PC-9 (cell line): ENCODE results near the gene NUCB2. TPM values are rescaled to one million over a fixed set of nuclear protein-coding genes. Genes with fewer than 3 reads are reported as not detected.
"Not testable (repeated sequence)": the region's sequence is repeated elsewhere in the genome, so short reads cannot be mapped to it uniquely, and the experiment has no call there.

Experiments used
- BruUV-seq: library from RNA; stranded (reverse); fragments of 400-500 nt; replicated peaks from 2 replicates; lab custom pipeline; 2021; lab: Mats Ljungman, UMichigan
- CTCF ChIA-PET: fragments of 300-600 bp; sonication (Branson Sonifier 250); formaldehyde crosslinking; loops from one replicate; lab custom pipeline; 2022; ENCODE audit warnings: antibody characterized with exemption; lab: Charles Lee
- POLR2A ChIA-PET: fragments of 300-600 bp; sonication (Branson Sonifier 250); formaldehyde crosslinking; loops from one replicate; lab custom pipeline; 2022; ENCODE audit warnings: antibody characterized with exemption; ENCODE audit not compliant: unreplicated experiment; lab: Charles Lee
- DNase-seq, 2 experiments: peaks; one replicate each; pipeline versions ENCODE4 v3.0.0 to v3.0.0-alpha.2; 2015 to 2022; ENCODE audit warnings: mixed read lengths in 1 of 2
- H2AFZ ChIP-seq: fragments of 200-600 bp; sonication (generic); 2 replicates; pipeline ENCODE4 v1.8.1; 2017; ENCODE audit warnings: antibody characterized with exemption
- H3F3A ChIP-seq: fragments of 200-600 bp; sonication (generic); 2 replicates; pipeline ENCODE4 v1.8.1; 2017; ENCODE audit warnings: antibody characterized with exemption, mild to moderate bottlenecking, low read depth; ENCODE audit not compliant: insufficient read depth
- H3K27ac ChIP-seq: fragments of 200-600 bp; sonication (generic); 2 replicates; pipeline ENCODE4 v1.6.1; 2016; ENCODE audit warnings: mixed run types
- H3K27me3 ChIP-seq: fragments of 200-600 bp; sonication (generic); 2 replicates; pipeline ENCODE4 v1.6.1; 2016; ENCODE audit warnings: low read depth, mixed run types; ENCODE audit not compliant: insufficient read depth
- H3K36me3 ChIP-seq: fragments of 200-600 bp; sonication (generic); 2 replicates; pipeline ENCODE4 v1.6.1; 2016; ENCODE audit warnings: low read depth, mixed run types
- H3K4me1 ChIP-seq: fragments of 200-600 bp; sonication (generic); replicated peaks from 2 replicates; pipeline ENCODE4 v1.6.1; 2016; ENCODE audit warnings: mixed run types; ENCODE audit not compliant: insufficient read depth
- H3K4me2 ChIP-seq: fragments of 200-600 bp; sonication (generic); 2 replicates; pipeline ENCODE4 v1.6.1; 2017; ENCODE audit warnings: mixed run types
- H3K4me3 ChIP-seq: fragments of 200-600 bp; sonication (generic); 2 replicates; pipeline ENCODE4 v1.6.1; 2016; ENCODE audit warnings: mixed run types
- H3K79me2 ChIP-seq: fragments of 200-600 bp; sonication (generic); 2 replicates; pipeline ENCODE4 v1.6.1; 2017; ENCODE audit warnings: low read depth, mixed run types
- H3K9me2 ChIP-seq: fragments of 200-600 bp; sonication (generic); 2 replicates; pipeline ENCODE4 v1.8.1; 2017; ENCODE audit warnings: mild to moderate bottlenecking; ENCODE audit not compliant: insufficient read depth
- H3K9me3 ChIP-seq: fragments of 200-600 bp; sonication (generic); 2 replicates; pipeline ENCODE4 v1.8.1; 2016; ENCODE audit warnings: low read depth; ENCODE audit not compliant: insufficient read depth
- H4K20me1 ChIP-seq: fragments of 200-600 bp; sonication (generic); 2 replicates; pipeline ENCODE4 v1.8.1; 2017; ENCODE audit not compliant: insufficient read depth
- CTCF ChIP-seq: fragments of 200-600 bp; sonication (generic); conservative IDR thresholded peaks from 2 replicates; pipeline ENCODE4 v1.6.1; 2017; ENCODE audit warnings: mixed run types, antibody characterized with exemption, mild to moderate bottlenecking, moderate library complexity
- EZH2 ChIP-seq: fragments of 200-600 bp; sonication (generic); IDR thresholded peaks from 2 replicates; pipeline ENCODE4 v1.8.0; 2017; ENCODE audit warnings: antibody characterized with exemption, low read depth
- intact Hi-C: fragments of 100-400 bp; cut with micrococcal nuclease; formaldehyde crosslinking; loops from one replicate; pipeline ENCODE4 v1.10.0; 2022; ENCODE audit not compliant: unreplicated experiment
- total RNA-seq: library from RNA; stranded (reverse); gene quantifications from 2 replicates; pipeline ENCODE4 v1.2.3, GENCODE V29; 2021

Gene NUCB2
- total RNA-seq, 1 experiment from 2014 or later, result 29.7 TPM

- Histone ChIP-seq H3K79me2 (no peaks in the 10 kb centered on the region), H3K27me3 (no peaks in the 10 kb centered on the region), H3K27ac (no peak overlapping the region), H4K20me1 (no peaks in the 10 kb centered on the region), H3F3A (peaks cover 29% of the 10 kb centered on the region; the same call in 1 of the 2 replicates), H3K9me3 (no peaks in the 10 kb centered on the region), H3K9me2 (no peaks in the 10 kb centered on the region), H3K4me1 (peaks cover 15% of the 10 kb centered on the region), H3K4me3 (no peak overlapping the region), H3K36me3 (no peaks in the 10 kb centered on the region), H3K4me2 (no peak overlapping the region), H2AFZ (no peak overlapping the region)
- DNase-seq, result peak; percentile 31 to 85
- intact Hi-C loops, result no loop called here
- TF ChIP-seq CTCF (no peak), EZH2 (no peak)
- ChIA-PET POLR2A (no interaction called here), CTCF (no interaction called here)
- no TSS peak for BruUV-seq
Observed at GRCh38 chr11:17267576-17267975, 9.0 kb upstream of the NUCB2 start.

GRCh38 chr11:17268500-17268899 is 8.0 kb upstream of the NUCB2 start:
- H3K9me2 ChIP-seq, DNase-seq, H3K36me3 ChIP-seq, H3K27me3 ChIP-seq, POLR2A ChIA-PET, H3K9me3 ChIP-seq, BruUV-seq, intact Hi-C loops, H3K27ac ChIP-seq, H3K4me2 ChIP-seq, CTCF ChIA-PET, H4K20me1 ChIP-seq, H3K4me3 ChIP-seq, H3K79me2 ChIP-seq, H2AFZ ChIP-seq: not testable (repeated sequence)
- Histone ChIP-seq H3F3A (peaks cover 23% of the 10 kb centered on the region; the same call in 1 of the 2 replicates), H3K4me1 (peaks cover 14% of the 10 kb centered on the region)

GRCh38 chr11:17268902-17269301 is 7.6 kb upstream of the NUCB2 start:
- H3K4me2 ChIP-seq, result no peak overlapping the region
- intact Hi-C loops, result no loop called here
- H3K4me3 ChIP-seq, result no peak overlapping the region
- H2AFZ ChIP-seq, result no peak overlapping the region
- POLR2A ChIA-PET, result no interaction called here
- H3K27me3 ChIP-seq, result no peaks in the 10 kb centered on the region
- H3F3A ChIP-seq, result peaks cover 19% of the 10 kb centered on the region; the same call in 1 of the 2 replicates
- H3K9me2 ChIP-seq, result no peaks in the 10 kb centered on the region
- no peak for DNase-seq
- H3K4me1 ChIP-seq, result peaks cover 10% of the 10 kb centered on the region
- TF ChIP-seq CTCF, result no peak
- TF ChIP-seq EZH2, result no peak
- H3K27ac ChIP-seq, result no peak overlapping the region
- no TSS peak for BruUV-seq
- no peaks in the 10 kb centered on the region for H3K36me3 ChIP-seq
- CTCF ChIA-PET, result no interaction called here
- H3K79me2 ChIP-seq, result no peaks in the 10 kb centered on the region
- no peaks in the 10 kb centered on the region for H4K20me1 ChIP-seq
- H3K9me3 ChIP-seq, result no peaks in the 10 kb centered on the region

GRCh38 chr11:17272801-17273200 is 3.7 kb upstream of the NUCB2 start:
- Histone ChIP-seq H2AFZ (no peak overlapping the region), H3K4me3 (no peak overlapping the region), H3K36me3 (no peaks in the 10 kb centered on the region), H4K20me1 (no peaks in the 10 kb centered on the region), H3K9me3 (no peaks in the 10 kb centered on the region), H3K27ac (no peak overlapping the region), H3K4me2 (no peak overlapping the region), H3F3A (peaks cover 19% of the 10 kb centered on the region; the same call in 1 of the 2 replicates), H3K9me2 (no peaks in the 10 kb centered on the region), H3K27me3 (no peaks in the 10 kb centered on the region), H3K79me2 (no peaks in the 10 kb centered on the region), H3K4me1 (0 out of 2 replicates have a peak, but pooled peaks cover 9% of the 10 kb centered on the region)
- ChIA-PET POLR2A (no interaction called here), CTCF (no interaction called here)
- TF ChIP-seq CTCF (no peak), EZH2 (no peak)
- BruUV-seq, result no TSS peak
- no peak for DNase-seq
- intact Hi-C loops, result no loop called here
